Mesothelial cell of epicardium (in vitro differentiated cells): ENCODE results near the gene CRACDL. TPM values are rescaled to one million over a fixed set of nuclear protein-coding genes. Genes with fewer than 3 reads are reported as not detected.

Experiments
- DNase-seq, 2 experiments: peaks; one replicate each; pipeline ENCODE4 v3.0.0; 2021; ENCODE audit warnings: low spot score in 2 of 2; ENCODE audit not compliant: unreplicated experiment in 2 of 2
- H3K27ac Mint-ChIP-seq: 2 replicates; pipeline ENCODE4 v1.8.0; 2021; ENCODE audit warnings: mixed read lengths
- H3K27me3 Mint-ChIP-seq: 2 replicates; pipeline ENCODE4 v1.8.0; 2021; ENCODE audit warnings: low read depth, mixed read lengths
- H3K36me3 Mint-ChIP-seq: 2 replicates; pipeline ENCODE4 v1.8.0; 2021; ENCODE audit warnings: mixed read lengths
- H3K4me1 Mint-ChIP-seq: 2 replicates; pipeline ENCODE4 v1.8.0; 2021; ENCODE audit warnings: mixed read lengths
- H3K4me3 Mint-ChIP-seq: 2 replicates; pipeline ENCODE4 v1.8.0; 2021; ENCODE audit warnings: mild to moderate bottlenecking, moderate library complexity, mixed read lengths
- H3K9me3 Mint-ChIP-seq: 2 replicates; pipeline ENCODE4 v1.8.0; 2021; ENCODE audit warnings: mixed read lengths
- CTCF ChIP-seq: fragments of 200-600 bp; sonication (generic); IDR thresholded peaks from one replicate; pipeline ENCODE4 v1.5.0; 2021; ENCODE audit warnings: antibody characterized with exemption; ENCODE audit not compliant: unreplicated experiment
- total RNA-seq: library from RNA; stranded (reverse); gene quantifications from 3 replicates; pipeline ENCODE4 v1.2.1, GENCODE V29; 2021

The CRACDL gene
- total RNA-seq, 1 donor from 2014 or later, result 1.7 TPM

- DNase-seq, result no peak
- TF ChIP-seq CTCF, result no peak
- H3K4me1 Mint-ChIP-seq, result peaks cover 31% of the 10 kb centered on the region
- H3K27me3 Mint-ChIP-seq, result no peaks in the 10 kb centered on the region
- no peak overlapping the region for H3K27ac Mint-ChIP-seq
- H3K36me3 Mint-ChIP-seq, result no peaks in the 10 kb centered on the region
- no peaks in the 10 kb centered on the region for H3K9me3 Mint-ChIP-seq
- H3K4me3 Mint-ChIP-seq, result no peak overlapping the region
These were observed 162.1 kb downstream of the CRACDL start for GRCh38 chr2:98773907-98774306.

- no peak for TF ChIP-seq CTCF
- no peak for DNase-seq
- H3K36me3 Mint-ChIP-seq, result no peaks in the 10 kb centered on the region
- H3K4me1 Mint-ChIP-seq, result peaks cover 39% of the 10 kb centered on the region
- H3K27me3 Mint-ChIP-seq, result no peaks in the 10 kb centered on the region
- no peak overlapping the region for H3K27ac Mint-ChIP-seq
- H3K4me3 Mint-ChIP-seq, result no peak overlapping the region
- H3K9me3 Mint-ChIP-seq, result no peaks in the 10 kb centered on the region
These were observed 162.9 kb downstream of the CRACDL start for GRCh38 chr2:98773169-98773568.

GRCh38 chr2:98772536-98772935 lies 163.5 kb downstream of the CRACDL start:
- peaks cover 39% of the 10 kb centered on the region for H3K4me1 Mint-ChIP-seq
- H3K4me3 Mint-ChIP-seq, result no peak overlapping the region
- H3K27me3 Mint-ChIP-seq, result no peaks in the 10 kb centered on the region
- no peaks in the 10 kb centered on the region for H3K9me3 Mint-ChIP-seq
- DNase-seq, result no peak
- no peak overlapping the region for H3K27ac Mint-ChIP-seq
- no peaks in the 10 kb centered on the region for H3K36me3 Mint-ChIP-seq
- no peak for TF ChIP-seq CTCF

- H3K4me1 Mint-ChIP-seq, result peaks cover 39% of the 10 kb centered on the region
- no peak overlapping the region for H3K4me3 Mint-ChIP-seq
- no peaks in the 10 kb centered on the region for H3K36me3 Mint-ChIP-seq
- H3K27me3 Mint-ChIP-seq, result no peaks in the 10 kb centered on the region
- TF ChIP-seq CTCF, result no peak
- no peaks in the 10 kb centered on the region for H3K9me3 Mint-ChIP-seq
- DNase-seq, result no peak
- H3K27ac Mint-ChIP-seq, result no peak overlapping the region
These were observed 164.1 kb downstream of the CRACDL start for GRCh38 chr2:98771721-98772524.

- no peaks in the 10 kb centered on the region for H3K36me3 Mint-ChIP-seq
- DNase-seq, result no peak
- no peak overlapping the region for H3K4me3 Mint-ChIP-seq
- no peak for TF ChIP-seq CTCF
- H3K4me1 Mint-ChIP-seq, result peaks cover 39% of the 10 kb centered on the region
- H3K9me3 Mint-ChIP-seq, result no peaks in the 10 kb centered on the region
- H3K27ac Mint-ChIP-seq, result no peak overlapping the region
- H3K27me3 Mint-ChIP-seq, result no peaks in the 10 kb centered on the region
These were observed 164.8 kb downstream of the CRACDL start for GRCh38 chr2:98771264-98771663.
